ENCODE data around the gene EDA. TPM values are rescaled to one million over a fixed set of nuclear protein-coding genes. Genes with fewer than 3 reads are reported as not detected.
"Not testable (repeated sequence)": the region's sequence is repeated elsewhere in the genome, so short reads cannot be mapped to it uniquely, and the experiment has no call there.

The EDA gene
- total RNA-seq, 2 experiments from 2014 or later = 0.71 to 0.97 TPM

DNA sequence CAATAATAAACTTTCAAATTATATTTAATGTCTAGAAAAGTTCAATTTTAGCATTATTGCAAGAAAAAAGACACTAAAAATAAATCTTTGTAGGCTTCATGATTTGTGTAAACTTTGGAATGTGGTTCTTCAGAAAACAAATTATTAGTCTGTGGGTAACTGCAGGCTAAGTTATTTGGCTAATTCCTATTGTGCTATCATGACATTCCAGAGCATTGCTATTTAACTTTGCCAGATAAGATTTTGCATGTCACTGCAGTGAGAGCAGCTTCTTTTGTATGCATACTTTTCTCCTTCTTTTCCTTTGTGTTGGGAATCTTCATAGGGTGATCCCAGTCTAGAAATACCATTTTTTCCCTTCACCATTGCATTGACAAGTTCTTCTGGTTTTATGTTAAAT, 303.8 kb downstream of the EDA start:
- ChIA-PET POLR2A (no interaction called here), CTCF (no interaction called here)

DNA sequence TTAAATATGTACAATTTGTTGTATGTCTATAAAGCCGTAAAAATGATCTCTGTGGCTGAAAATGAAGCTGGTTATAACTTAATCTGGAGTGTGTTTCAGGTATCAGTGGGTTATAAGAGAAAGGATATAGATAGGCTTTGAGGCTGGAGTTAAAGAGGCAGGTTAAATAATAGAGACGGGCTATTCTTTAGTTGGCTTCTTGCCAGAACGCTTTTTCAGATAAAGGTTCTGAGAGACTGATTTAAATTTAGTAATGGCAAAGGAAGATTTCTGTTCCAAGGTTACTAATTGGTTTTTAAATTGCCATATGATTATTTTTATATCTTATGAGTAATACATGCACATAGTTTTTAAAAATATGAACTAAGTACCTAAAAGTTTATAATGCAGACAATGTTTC, 316.4 kb downstream of the EDA start:
- POLR2A ChIA-PET = no interaction called here
- CTCF ChIA-PET = no interaction called here

DNA sequence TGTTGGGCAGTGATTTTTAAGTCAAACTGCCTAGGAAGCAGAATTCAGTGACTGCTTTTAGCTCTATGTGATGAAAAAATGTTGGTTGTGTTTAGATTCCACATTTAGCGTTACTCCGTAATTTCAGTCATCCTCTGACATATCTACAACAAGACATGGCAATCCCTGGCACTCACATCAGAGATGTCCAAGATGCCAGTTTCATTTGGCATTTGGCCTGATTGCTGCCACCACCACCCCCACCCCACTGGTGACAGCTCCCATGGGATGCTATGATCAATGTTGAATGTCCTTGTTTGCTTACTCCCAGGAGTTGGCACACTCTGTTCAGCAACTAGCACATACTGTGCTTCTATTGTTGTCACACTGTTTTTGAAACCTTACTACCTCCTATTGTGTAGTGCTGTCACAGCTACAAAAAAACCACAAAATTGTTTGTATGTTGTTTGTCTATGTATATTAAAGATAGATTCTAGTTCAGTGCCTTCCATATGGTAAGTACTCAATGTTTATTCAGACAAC, 332.4 kb downstream of the EDA start:
- CTCF ChIA-PET = no interaction called here

DNA sequence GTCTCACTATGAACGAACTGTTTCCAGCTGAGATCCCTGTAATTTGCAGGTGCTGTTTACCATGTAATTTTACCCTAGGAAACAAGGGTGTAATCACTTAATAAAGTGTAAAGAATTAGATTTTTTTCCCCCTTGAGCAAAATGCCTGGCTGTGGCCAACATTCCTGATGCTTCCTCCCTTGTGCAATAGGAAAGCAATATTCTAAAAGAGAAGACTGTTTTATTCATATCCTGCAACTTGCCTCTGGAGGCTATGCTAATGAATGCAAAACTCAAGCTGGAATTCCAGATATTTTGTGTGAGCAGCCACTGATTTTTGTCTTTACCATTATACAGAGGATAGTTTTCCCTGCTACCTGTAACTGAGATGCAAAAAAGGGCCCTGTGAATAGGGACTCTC, 335.8 kb downstream of the EDA start:
- CTCF ChIA-PET = no interaction called here
- POLR2A ChIA-PET = no interaction called here

More for the DNA sequence above, 332.4 kb downstream of the EDA start:
- POLR2A ChIA-PET = no interaction called here

- ChIA-PET CTCF (no interaction called here), POLR2A (no interaction called here)
Measured at GRCh38 chrX:69959712-69960111, 343.8 kb downstream of the EDA start.

- POLR2A ChIA-PET = no interaction called here
- CTCF ChIA-PET = no interaction called here
Measured at GRCh38 chrX:69961365-69962072, 345.6 kb downstream of the EDA start.

- ChIA-PET POLR2A (no interaction called here), CTCF (no interaction called here)
Measured at GRCh38 chrX:69968950-69969349, 353.0 kb downstream of the EDA start.

DNA sequence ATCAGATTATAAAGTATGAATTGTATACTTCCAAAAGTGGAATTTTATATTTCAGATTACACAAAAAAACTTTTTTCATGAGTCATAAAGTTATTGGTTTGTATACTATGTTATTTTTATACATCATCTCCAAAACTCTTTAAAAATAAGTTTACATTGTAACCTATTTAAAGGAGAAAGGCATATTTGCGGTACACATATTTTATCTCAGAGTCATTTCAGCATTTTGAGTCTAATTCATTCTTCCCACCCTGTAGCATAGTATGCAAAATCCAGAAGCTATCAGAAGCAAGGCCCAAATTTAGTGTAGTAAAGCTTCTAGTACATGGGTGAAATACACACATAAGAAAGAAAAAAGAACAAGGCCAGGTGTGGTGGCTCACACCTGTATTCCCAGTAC, 353.5 kb downstream of the EDA start:
- ChIA-PET POLR2A (no interaction called here), CTCF (no interaction called here)

- POLR2A ChIA-PET = no interaction called here
- CTCF ChIA-PET = no interaction called here
Measured at GRCh38 chrX:69987691-69988090, 371.8 kb downstream of the EDA start.

- POLR2A ChIA-PET = no interaction called here
Measured at GRCh38 chrX:69988955-69989394, 373.1 kb downstream of the EDA start.

DNA sequence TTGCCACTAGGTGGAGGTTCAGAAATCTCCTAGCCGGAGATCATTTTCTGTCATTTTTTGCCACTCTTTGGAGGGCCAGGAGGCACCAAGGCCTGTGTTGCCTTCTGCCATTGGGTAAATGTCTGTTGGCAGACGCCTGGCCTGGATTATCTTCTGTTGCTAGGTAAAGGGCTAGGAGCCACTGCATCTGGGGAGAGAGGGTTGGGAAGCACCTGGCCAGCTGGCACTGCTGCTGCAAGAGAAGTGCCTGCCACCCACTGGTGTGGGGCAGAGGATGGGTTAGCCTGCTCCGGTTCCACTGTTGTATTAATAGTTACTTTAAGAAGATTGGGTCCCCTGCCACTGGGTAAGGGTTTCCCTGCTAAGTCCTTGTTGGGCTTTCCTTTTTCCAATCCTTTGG, 375.8 kb downstream of the EDA start:
- POLR2A ChIA-PET = no interaction called here
- CTCF ChIA-PET = no interaction called here

More at GRCh38 chrX:69988955-69989394, 373.1 kb downstream of the EDA start:
- CTCF ChIA-PET = no interaction called here

GRCh38 chrX:69993494-69993893, 377.6 kb downstream of the EDA start:
- POLR2A ChIA-PET = no interaction called here
- CTCF ChIA-PET = no interaction called here

DNA sequence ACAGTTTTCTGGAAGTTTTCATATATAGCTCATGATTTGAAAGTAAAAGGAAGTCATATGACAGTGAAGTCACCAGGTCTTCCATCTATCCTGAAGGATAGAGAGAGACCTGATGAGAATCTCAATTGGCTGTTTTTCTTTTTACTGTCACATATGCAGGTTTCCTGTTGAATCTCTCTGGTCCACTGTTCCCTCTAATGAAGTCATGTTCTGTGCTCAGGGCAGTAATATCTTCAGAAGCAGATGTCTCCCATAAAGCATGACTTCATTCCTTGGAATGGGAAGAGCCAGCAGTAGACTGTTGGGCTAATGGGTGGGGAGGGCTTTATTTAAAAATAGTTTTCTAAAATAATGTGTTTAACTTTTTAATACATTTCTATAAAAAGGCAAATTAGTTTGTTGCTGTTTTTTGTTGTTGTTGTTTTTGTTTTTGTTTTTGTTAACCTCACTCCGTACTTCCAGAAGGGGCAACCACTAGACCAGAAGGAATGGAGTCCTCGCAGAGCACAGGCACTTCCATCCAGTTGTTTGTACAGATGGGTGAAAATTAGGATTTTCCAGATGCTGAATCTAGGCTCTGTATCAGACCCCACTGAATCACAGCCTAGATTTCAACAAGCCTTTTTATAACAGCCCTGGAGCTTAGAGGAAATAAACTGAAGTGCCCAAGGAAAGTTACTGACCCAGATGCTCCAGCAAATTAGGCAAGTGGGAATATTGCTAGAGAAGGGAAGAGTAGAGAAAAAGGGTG, 379.6 kb downstream of the EDA start:
- POLR2A ChIA-PET = no interaction called here
- CTCF ChIA-PET = no interaction called here

GRCh38 chrX:69996113-69996468, 380.2 kb downstream of the EDA start:
- ChIA-PET POLR2A (no interaction called here), CTCF (no interaction called here)

DNA sequence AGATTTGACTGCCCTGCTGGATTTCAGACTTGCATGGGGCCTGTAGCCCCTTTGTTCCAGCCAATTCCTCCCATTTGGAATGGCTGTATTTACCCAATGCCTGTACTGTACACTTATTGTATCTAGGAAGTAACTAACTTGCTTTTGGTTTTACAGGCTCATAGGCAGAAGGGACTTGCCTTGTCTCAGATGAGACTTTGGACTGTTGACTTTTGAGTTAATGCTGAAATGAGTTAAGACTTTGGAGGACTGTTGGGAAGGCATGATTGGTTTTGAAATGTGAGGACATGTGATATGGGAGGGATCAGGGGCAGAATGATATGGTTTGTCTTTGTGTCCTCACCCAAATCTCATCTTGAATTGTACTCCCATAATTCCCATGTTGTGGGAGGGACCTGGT, 382.4 kb downstream of the EDA start:
- POLR2A ChIA-PET, CTCF ChIA-PET: not testable (repeated sequence)

DNA sequence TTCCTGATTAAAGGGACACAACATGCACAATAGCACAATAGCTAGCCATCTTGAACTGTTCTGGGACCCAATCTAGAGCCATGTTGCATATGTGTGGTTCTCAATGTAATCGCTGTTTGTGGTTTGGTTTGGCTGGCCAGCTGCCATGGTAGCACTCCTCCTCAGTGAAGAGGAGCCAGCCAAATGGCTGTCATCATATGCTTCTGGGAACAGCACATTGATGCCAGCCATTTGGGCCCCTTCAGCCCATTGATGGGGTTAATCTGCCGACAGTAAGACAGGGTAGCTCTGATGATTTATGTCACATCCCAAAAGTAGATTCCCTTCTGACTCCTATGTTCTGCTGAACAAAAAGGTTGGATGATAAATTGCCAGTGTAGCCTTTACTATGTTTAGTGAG, 385.4 kb downstream of the EDA start:
- ChIA-PET POLR2A (no interaction called here), CTCF (no interaction called here)

- POLR2A ChIA-PET = no interaction called here
- CTCF ChIA-PET = no interaction called here
Measured at GRCh38 chrX:70001708-70002341, 385.9 kb downstream of the EDA start.

GRCh38 chrX:70007946-70008345, 392.0 kb downstream of the EDA start:
- ChIA-PET POLR2A (no interaction called here), CTCF (no interaction called here)

GRCh38 chrX:70009049-70009448, 393.1 kb downstream of the EDA start:
- ChIA-PET POLR2A (no interaction called here), CTCF (no interaction called here)

DNA sequence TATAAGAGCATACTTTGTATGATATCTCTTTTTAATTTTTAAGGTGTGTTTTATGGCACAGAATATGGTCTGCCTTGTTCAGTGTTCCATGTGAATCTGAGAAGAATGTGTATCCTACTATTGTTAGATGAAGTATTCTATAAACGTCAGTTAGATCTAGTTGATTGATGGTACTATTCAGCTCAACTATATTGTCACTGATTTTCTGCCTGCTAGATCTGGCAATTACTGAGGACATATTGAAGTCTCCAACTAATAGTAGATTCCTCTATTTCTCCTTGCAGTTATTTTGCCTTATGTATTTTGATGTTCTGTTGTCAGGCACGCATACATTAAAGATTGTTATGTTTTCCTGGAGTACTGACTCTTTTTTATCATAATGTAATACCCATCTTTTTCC, 394.1 kb downstream of the EDA start:
- CTCF ChIA-PET = no interaction called here
- POLR2A ChIA-PET = no interaction called here

GRCh38 chrX:70012756-70013155, 396.8 kb downstream of the EDA start:
- ChIA-PET POLR2A (no interaction called here), CTCF (no interaction called here)

Data from activated CD8-positive, alpha-beta memory T cell treated with anti-CD3 and anti-CD28 coated beads for 36 hours (primary cell).